Measurements from ENCODE around the gene SLC35A5. TPM values are rescaled to one million over a fixed set of nuclear protein-coding genes. Genes with fewer than 3 reads are reported as not detected.

SLC35A5 gene
- total and polyA plus RNA-seq, 4 donors = 70.1 to 136 (median 77.4) TPM

GRCh38 chr3:112593258-112593657, 31.4 kb downstream of the SLC35A5 start:
- Histone ChIP-seq H3K4me3 (ENCODE audit: low read depth, low read length) (no peak overlapping the region), H3K27ac (ENCODE audit: low read depth, low read length) (no peak overlapping the region), H3K27me3 (ENCODE audit: control insufficient read depth, insufficient read depth, low read length) (no peaks in the 10 kb centered on the region), H3K4me1 (ENCODE audit: control insufficient read depth, insufficient read depth, low read length) (no peaks in the 10 kb centered on the region), H3K36me3 (ENCODE audit: control insufficient read depth, insufficient read depth, low read length) (no peaks in the 10 kb centered on the region), H3K9me3 (ENCODE audit: control insufficient read depth, insufficient read depth, low read length) (no peaks in the 10 kb centered on the region)
- peak in 1 of 6 donors; percentile 12 for DNase-seq (ENCODE audit: low read depth in 4 of 6, low spot score in 6 of 6)

DNA sequence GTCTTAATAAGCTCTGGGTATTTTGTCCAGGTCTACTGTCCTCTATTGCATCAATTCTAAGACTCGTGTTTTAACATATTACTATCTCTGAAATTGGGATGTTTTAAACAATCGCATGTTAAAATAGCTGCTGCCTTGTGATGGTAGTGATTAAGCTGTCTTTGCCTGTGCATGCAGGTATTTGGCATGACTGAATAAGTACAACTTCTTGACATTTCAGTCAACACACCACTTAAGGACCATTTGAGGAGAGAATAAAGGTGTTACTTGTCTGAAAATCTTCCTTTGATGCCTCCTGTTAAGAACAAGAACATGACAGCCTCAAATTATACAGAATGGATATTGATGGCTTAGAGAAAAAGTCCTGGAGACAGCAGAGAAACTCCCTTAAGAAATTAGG, 33.0 kb downstream of the SLC35A5 start:
- Histone ChIP-seq H3K27ac (ENCODE audit: low read depth, low read length) (no peak overlapping the region), H3K27me3 (ENCODE audit: control insufficient read depth, insufficient read depth, low read length) (no peaks in the 10 kb centered on the region), H3K4me3 (ENCODE audit: low read depth, low read length) (no peak overlapping the region), H3K9me3 (ENCODE audit: control insufficient read depth, insufficient read depth, low read length) (no peaks in the 10 kb centered on the region), H3K4me1 (ENCODE audit: control insufficient read depth, insufficient read depth, low read length) (no peaks in the 10 kb centered on the region), H3K36me3 (ENCODE audit: control insufficient read depth, insufficient read depth, low read length) (no peaks in the 10 kb centered on the region)
- no peak for DNase-seq (ENCODE audit: low read depth in 4 of 6, low spot score in 6 of 6)
- WGBS (ENCODE audit: insufficient coverage) = no CpG with 5 or more reads among the region's 2 CpGs

GRCh38 chr3:112597945-112598344, 36.1 kb downstream of the SLC35A5 start:
- Histone ChIP-seq H3K36me3 (ENCODE audit: control insufficient read depth, insufficient read depth, low read length) (no peaks in the 10 kb centered on the region), H3K9me3 (ENCODE audit: control insufficient read depth, insufficient read depth, low read length) (no peaks in the 10 kb centered on the region), H3K27me3 (ENCODE audit: control insufficient read depth, insufficient read depth, low read length) (no peaks in the 10 kb centered on the region), H3K4me3 (ENCODE audit: low read depth, low read length) (no peak overlapping the region), H3K4me1 (ENCODE audit: control insufficient read depth, insufficient read depth, low read length) (no peaks in the 10 kb centered on the region), H3K27ac (ENCODE audit: low read depth, low read length) (no peak overlapping the region)
- DNase-seq (ENCODE audit: low read depth in 4 of 6, low spot score in 6 of 6) = no peak
- WGBS (ENCODE audit: insufficient coverage) = no CpG with 5 or more reads among the region's 2 CpGs

- no peaks in the 10 kb centered on the region for H3K4me1 ChIP-seq (ENCODE audit: control insufficient read depth, insufficient read depth, low read length)
- H3K4me3 ChIP-seq (ENCODE audit: low read depth, low read length) = no peak overlapping the region
- no peak for DNase-seq (ENCODE audit: low read depth in 4 of 6, low spot score in 6 of 6)
- no peaks in the 10 kb centered on the region for H3K27me3 ChIP-seq (ENCODE audit: control insufficient read depth, insufficient read depth, low read length)
- no peaks in the 10 kb centered on the region for H3K36me3 ChIP-seq (ENCODE audit: control insufficient read depth, insufficient read depth, low read length)
- H3K27ac ChIP-seq (ENCODE audit: low read depth, low read length) = no peak overlapping the region
- H3K9me3 ChIP-seq (ENCODE audit: control insufficient read depth, insufficient read depth, low read length) = no peaks in the 10 kb centered on the region
Measured at GRCh38 chr3:112598731-112599130, 36.9 kb downstream of the SLC35A5 start.

DNA sequence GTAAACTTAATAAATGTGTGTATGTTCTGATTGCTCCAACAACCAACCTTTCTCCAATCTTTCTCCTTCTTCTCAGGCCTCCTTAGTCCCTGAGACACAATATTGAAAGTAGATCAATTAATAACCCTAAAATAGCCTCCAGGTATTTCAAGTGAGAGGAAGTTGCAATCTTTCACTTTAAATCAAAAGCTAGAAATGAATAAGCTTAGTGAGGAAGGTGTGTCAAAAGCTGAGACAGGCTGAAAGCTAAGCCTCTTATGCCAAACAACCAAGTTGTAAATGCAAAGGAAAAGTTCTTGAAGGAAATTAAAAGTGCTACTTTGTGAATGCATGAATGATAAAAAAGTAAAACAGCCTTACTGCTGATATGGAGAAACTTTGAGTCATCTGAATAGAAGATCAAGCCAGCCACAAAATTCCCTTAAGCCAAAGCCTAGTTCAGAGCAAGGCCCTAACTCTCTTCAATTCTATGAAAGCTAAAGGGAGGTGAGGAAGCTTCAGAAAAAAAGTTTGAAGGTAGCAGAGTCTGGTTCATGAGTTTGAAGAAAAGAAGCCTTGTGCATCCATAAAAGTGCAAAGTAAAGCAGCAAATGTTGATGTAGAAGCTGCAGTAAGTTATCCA, 40.5 kb downstream of the SLC35A5 start:
- Histone ChIP-seq H3K27ac (ENCODE audit: low read depth, low read length) (no peak overlapping the region), H3K4me3 (ENCODE audit: low read depth, low read length) (no peak overlapping the region), H3K4me1 (ENCODE audit: control insufficient read depth, insufficient read depth, low read length) (no peaks in the 10 kb centered on the region), H3K36me3 (ENCODE audit: control insufficient read depth, insufficient read depth, low read length) (no peaks in the 10 kb centered on the region), H3K9me3 (ENCODE audit: control insufficient read depth, insufficient read depth, low read length) (no peaks in the 10 kb centered on the region), H3K27me3 (ENCODE audit: control insufficient read depth, insufficient read depth, low read length) (no peaks in the 10 kb centered on the region)
- DNase-seq (ENCODE audit: low read depth in 4 of 6, low spot score in 6 of 6) = no peak

DNA sequence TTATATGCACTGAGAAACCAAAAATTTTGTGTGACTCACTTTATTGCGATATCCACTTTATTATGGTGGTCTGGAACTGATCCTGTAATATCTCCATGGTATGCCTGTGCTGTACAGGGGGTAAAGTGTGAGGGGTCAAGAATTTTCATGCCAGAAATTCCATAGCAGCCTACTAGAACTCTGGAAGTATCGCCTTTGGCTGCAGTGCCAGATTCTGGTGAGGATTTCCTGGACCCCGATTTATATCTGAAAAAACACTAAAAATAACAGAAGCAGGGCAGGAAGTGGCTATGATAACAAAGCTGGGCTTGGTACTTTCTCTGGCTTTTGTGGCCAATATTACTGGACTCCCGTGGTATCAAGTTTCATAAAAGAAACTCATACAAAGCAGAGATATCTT, 42.7 kb downstream of the SLC35A5 start:
- WGBS (ENCODE audit: insufficient coverage) = 20% methylated on average over 1 of the region's 4 CpGs
- H3K27ac ChIP-seq (ENCODE audit: low read depth, low read length) = peak overlapping the region; percentile 35
- no peaks in the 10 kb centered on the region for H3K27me3 ChIP-seq (ENCODE audit: control insufficient read depth, insufficient read depth, low read length)
- H3K9me3 ChIP-seq (ENCODE audit: control insufficient read depth, insufficient read depth, low read length) = no peaks in the 10 kb centered on the region
- no peak overlapping the region for H3K4me3 ChIP-seq (ENCODE audit: low read depth, low read length)
- peak in 1 of 6 donors; percentile 29 for DNase-seq (ENCODE audit: low read depth in 4 of 6, low spot score in 6 of 6)
- H3K4me1 ChIP-seq (ENCODE audit: control insufficient read depth, insufficient read depth, low read length) = no peaks in the 10 kb centered on the region
- no peaks in the 10 kb centered on the region for H3K36me3 ChIP-seq (ENCODE audit: control insufficient read depth, insufficient read depth, low read length)

GRCh38 chr3:112605285-112605684, 43.4 kb downstream of the SLC35A5 start:
- WGBS (ENCODE audit: insufficient coverage) = 11% methylated on average over 9 of the region's 9 CpGs
- H3K4me1 ChIP-seq (ENCODE audit: control insufficient read depth, insufficient read depth, low read length) = no peaks in the 10 kb centered on the region
- peak overlapping the region; percentile 7 for H3K4me3 ChIP-seq (ENCODE audit: low read depth, low read length)
- H3K27me3 ChIP-seq (ENCODE audit: control insufficient read depth, insufficient read depth, low read length) = no peaks in the 10 kb centered on the region
- DNase-seq (ENCODE audit: low read depth in 4 of 6, low spot score in 6 of 6) = peak; percentile 64 to 96 (median 80)
- no peaks in the 10 kb centered on the region for H3K36me3 ChIP-seq (ENCODE audit: control insufficient read depth, insufficient read depth, low read length)
- H3K9me3 ChIP-seq (ENCODE audit: control insufficient read depth, insufficient read depth, low read length) = no peaks in the 10 kb centered on the region
- H3K27ac ChIP-seq (ENCODE audit: low read depth, low read length) = peak overlapping the region; percentile 82

GRCh38 chr3:112606098-112606497, 44.3 kb downstream of the SLC35A5 start:
- Histone ChIP-seq H3K4me3 (ENCODE audit: low read depth, low read length) (no peak overlapping the region), H3K4me1 (ENCODE audit: control insufficient read depth, insufficient read depth, low read length) (no peaks in the 10 kb centered on the region), H3K27ac (ENCODE audit: low read depth, low read length) (peak overlapping the region; percentile 82), H3K9me3 (ENCODE audit: control insufficient read depth, insufficient read depth, low read length) (no peaks in the 10 kb centered on the region), H3K36me3 (ENCODE audit: control insufficient read depth, insufficient read depth, low read length) (no peaks in the 10 kb centered on the region), H3K27me3 (ENCODE audit: control insufficient read depth, insufficient read depth, low read length) (no peaks in the 10 kb centered on the region)
- DNase-seq (ENCODE audit: low read depth in 4 of 6, low spot score in 6 of 6) = peak in 2 of 6 donors; percentile 47 to 62
- WGBS (ENCODE audit: insufficient coverage) = no CpG with 5 or more reads among the region's 2 CpGs

GRCh38 chr3:112607863-112608262, 46.0 kb downstream of the SLC35A5 start:
- H3K4me3 ChIP-seq (ENCODE audit: low read depth, low read length) = no peak overlapping the region
- DNase-seq (ENCODE audit: low read depth in 4 of 6, low spot score in 6 of 6) = no peak
- H3K27me3 ChIP-seq (ENCODE audit: control insufficient read depth, insufficient read depth, low read length) = no peaks in the 10 kb centered on the region
- no peaks in the 10 kb centered on the region for H3K4me1 ChIP-seq (ENCODE audit: control insufficient read depth, insufficient read depth, low read length)
- H3K36me3 ChIP-seq (ENCODE audit: control insufficient read depth, insufficient read depth, low read length) = no peaks in the 10 kb centered on the region
- no peak overlapping the region for H3K27ac ChIP-seq (ENCODE audit: low read depth, low read length)
- H3K9me3 ChIP-seq (ENCODE audit: control insufficient read depth, insufficient read depth, low read length) = no peaks in the 10 kb centered on the region

DNA sequence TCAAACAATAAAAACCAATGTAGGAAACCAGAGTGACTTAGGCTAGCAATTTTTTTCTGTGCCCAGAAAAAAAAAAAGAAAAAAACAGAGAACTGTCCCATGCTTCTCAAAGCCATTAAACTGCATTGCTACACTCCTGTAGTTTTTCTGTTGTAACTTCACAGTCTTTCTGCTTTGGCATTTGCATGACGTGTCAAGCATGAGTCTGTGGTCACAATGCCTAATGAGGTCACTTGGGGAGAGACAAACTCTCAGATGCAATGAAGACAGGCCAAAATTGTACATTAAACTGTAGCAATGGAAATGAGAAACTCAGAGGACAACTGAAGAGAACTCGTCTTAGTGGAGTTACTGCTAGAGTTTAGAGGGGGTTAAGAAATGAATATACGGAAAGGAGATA, 48.3 kb downstream of the SLC35A5 start:
- H3K4me3 ChIP-seq (ENCODE audit: low read depth, low read length) = no peak overlapping the region
- H3K9me3 ChIP-seq (ENCODE audit: control insufficient read depth, insufficient read depth, low read length) = no peaks in the 10 kb centered on the region
- no peak for DNase-seq (ENCODE audit: low read depth in 4 of 6, low spot score in 6 of 6)
- H3K27me3 ChIP-seq (ENCODE audit: control insufficient read depth, insufficient read depth, low read length) = no peaks in the 10 kb centered on the region
- H3K4me1 ChIP-seq (ENCODE audit: control insufficient read depth, insufficient read depth, low read length) = no peaks in the 10 kb centered on the region
- WGBS (ENCODE audit: insufficient coverage) = 81% methylated on average over 3 of the region's 3 CpGs
- H3K36me3 ChIP-seq (ENCODE audit: control insufficient read depth, insufficient read depth, low read length) = no peaks in the 10 kb centered on the region
- no peak overlapping the region for H3K27ac ChIP-seq (ENCODE audit: low read depth, low read length)
